HepG2 (cell line): Measurements from ENCODE around the gene HIPK3. TPM values are rescaled to one million over a fixed set of nuclear protein-coding genes. Genes with fewer than 3 reads are reported as not detected.

ENCODE experiments used
- ATAC-seq: fragments of 200-7000 bp; cut with Tn5 transposase; 3 replicates; pipeline ENCODE4 v1.9.1; 2020; ENCODE audit warnings: mild to moderate bottlenecking, moderate library complexity
- BruUV-seq: library from RNA; stranded (reverse); fragments of 400-500 nt; replicated peaks from 2 replicates; lab custom pipeline; 2021; lab: Mats Ljungman, UMichigan
- CTCF ChIA-PET: fragments of 300-600 bp; formaldehyde crosslinking; extraction: SDS; loops from one replicate; lab custom pipeline; 2021; ENCODE audit warnings: low total read pairs, inconsistent platforms, low intra/inter-chr PET ratio; lab: Yijun Ruan, JAX
- POLR2A ChIA-PET: fragments of 350-600 bp; sonication (Branson Sonifier 250); formaldehyde crosslinking; loops from one replicate; lab custom pipeline; 2020; ENCODE audit warnings: antibody characterized with exemption, inconsistent platforms; lab: Yijun Ruan, JAX
- DNase-seq: peaks from one replicate; pipeline ENCODE4 v3.0.0-alpha.2; 2015; ENCODE audit warnings: low spot score
- FAIRE-seq: peaks from 3 replicates; lab custom pipeline; 2011; peaks lifted over from hg19 to GRCh38; lab: Jason Lieb, UNC
- H2AFZ ChIP-seq: one replicate; pipeline ENCODE4 v1.6.1; 2011; ENCODE audit warnings: low read length, inconsistent platforms
- H3K27ac ChIP-seq: fragments of 300-600 bp; 3 replicates; pipeline ENCODE4 v1.8.0; 2011; ENCODE audit warnings: mixed run types, mild to moderate bottlenecking, mixed read lengths, low read length, inconsistent platforms; ENCODE audit not compliant: insufficient read depth; ENCODE audit errors: extremely low read length
- H3K27me3 ChIP-seq, 2 experiments: fragments of 200-600 bp in 1 of 2; 2 replicates in 1 of 2; 3 replicates in 1 of 2; pipeline versions ENCODE4 v1.6.0 to v1.8.0; 2011; ENCODE audit warnings: low read length in 2 of 2, mild to moderate bottlenecking in 2 of 2, moderate library complexity in 2 of 2, inconsistent platforms in 1 of 2; ENCODE audit not compliant: insufficient read depth in 2 of 2, control insufficient read depth in 1 of 2
- H3K36me3 ChIP-seq, 2 experiments: fragments of 200-600 bp in 1 of 2; replicated peaks in 1 of 2; 2 replicates in 1 of 2; 3 replicates in 1 of 2; pipeline versions ENCODE4 v1.5.1 to v1.8.0; 2011; ENCODE audit warnings: low read length in 2 of 2, inconsistent platforms in 1 of 2; ENCODE audit not compliant: insufficient read depth in 2 of 2, control insufficient read depth in 1 of 2
- H3K4me1 ChIP-seq: 2 replicates; pipeline ENCODE4 v1.5.1; 2012; ENCODE audit warnings: low read length, inconsistent platforms; ENCODE audit not compliant: insufficient read depth
- H3K4me2 ChIP-seq: 2 replicates; pipeline ENCODE4 v1.6.0; 2011; ENCODE audit warnings: low read depth, low read length, inconsistent platforms
- H3K4me3 ChIP-seq, 3 experiments: fragments of 200-600 bp in 1 of 3; sonication (generic), shearing (Covaris generic) in 1 of 3; replicated peaks in 1 of 3; 2 replicates each; pipeline ENCODE4 v1.5.1; 2011 to 2016; ENCODE audit warnings: low read length in 3 of 3, inconsistent platforms in 2 of 3, low read depth in 2 of 3, mild to moderate bottlenecking in 2 of 3, control low read depth in 1 of 3, mixed read lengths in 1 of 3; ENCODE audit not compliant: insufficient read depth in 1 of 3
- H3K79me2 ChIP-seq: one replicate; pipeline ENCODE4 v1.6.1; 2011; ENCODE audit warnings: low read length, inconsistent platforms; ENCODE audit not compliant: insufficient read depth
- H3K9ac ChIP-seq: 2 replicates; pipeline ENCODE4 v1.6.0; 2011; ENCODE audit warnings: mild to moderate bottlenecking, low read depth, low read length, inconsistent platforms; ENCODE audit not compliant: insufficient read depth
- H3K9me3 ChIP-seq: 2 replicates; pipeline ENCODE4 v1.5.1; 2012; ENCODE audit warnings: mild to moderate bottlenecking, low read length
- H4K20me1 ChIP-seq: 2 replicates; pipeline ENCODE4 v1.6.0; 2011; ENCODE audit warnings: inconsistent platforms, mild to moderate bottlenecking, low read length, moderate library complexity; ENCODE audit not compliant: insufficient read depth
- CREB3 ChIP-seq: sonication (generic); formaldehyde crosslinking; IDR thresholded peaks from 2 replicates; pipeline ENCODE4 v1.5.0; 2020; ENCODE audit warnings: missing genetic modification reagents
- FLYWCH1 ChIP-seq: sonication (generic); formaldehyde crosslinking; IDR thresholded peaks from 2 replicates; pipeline ENCODE4 v1.8.1; 2023; ENCODE audit warnings: mild to moderate bottlenecking, missing genetic modification reagents
- MIER3 ChIP-seq: IDR thresholded peaks from 2 replicates; pipeline ENCODE4 v1.6.1; 2016; ENCODE audit warnings: missing compliant biosample characterization, borderline replicate concordance
- MLLT10 ChIP-seq: sonication (generic); formaldehyde crosslinking; IDR thresholded peaks from 2 replicates; pipeline ENCODE4 v1.4.0; 2020; ENCODE audit warnings: missing genetic modification reagents
- NFAT5 ChIP-seq: sonication (generic); formaldehyde crosslinking; IDR thresholded peaks from 2 replicates; pipeline ENCODE4 v1.4.0; 2020; ENCODE audit warnings: missing genetic modification reagents
- SMAD1 ChIP-seq: sonication (generic); formaldehyde crosslinking; IDR thresholded peaks from 2 replicates; pipeline ENCODE4 v1.4.0; 2020; ENCODE audit warnings: missing genetic modification reagents, low read depth, mild to moderate bottlenecking, borderline replicate concordance
- SP1 ChIP-seq, 2 experiments: fragments of 450-650 bp in 1 of 2; sonication (generic) in 1 of 2; formaldehyde crosslinking in 1 of 2; IDR thresholded peaks; 2 replicates each; pipeline versions ENCODE4 v1.4.0 to v1.6.1; 2016 to 2020; ENCODE audit warnings: missing genetic modification reagents in 1 of 2
- TRIM22 ChIP-seq: fragments of 450-650 bp; IDR thresholded peaks from 2 replicates; pipeline ENCODE4 v1.6.1; 2017
- ZFP1 ChIP-seq: IDR thresholded peaks from 2 replicates; pipeline ENCODE4 v1.6.1; 2016
- ZNF788 ChIP-seq: sonication (generic); formaldehyde crosslinking; IDR thresholded peaks from 2 replicates; pipeline ENCODE4 v1.5.0; 2020; ENCODE audit warnings: mild to moderate bottlenecking, missing genetic modification reagents, borderline replicate concordance
- WGBS: methylation state at CpG from one replicate; pipeline ENCODE4 v1.1.6; 2017; ENCODE audit warnings: low lambda C conversion rate; 5-methylcytosine and 5-hydroxymethylcytosine counted together
- in situ Hi-C: cut with HindIII; loops from 2 replicates; pipeline ENCODE4 v1.10.0; 2017; ENCODE audit warnings: low pct_unique_long_range_greater_than_20kb; ENCODE audit not compliant: extremely low pct_ligation_motif_present
- intact Hi-C: fragments of 100-400 bp; cut with micrococcal nuclease; formaldehyde crosslinking; loops from one replicate; pipeline ENCODE4 v1.10.0; 2022; ENCODE audit not compliant: unreplicated experiment
- polyA plus RNA-seq, 8 experiments: library from polyadenylated mRNA; depleted of rRNA in 3 of 8; stranded (reverse) in 7 of 8; unstranded in 1 of 8; fragments of >200 nt; fragmentation: Illumina TruSeq in 4 of 8; extraction: Trizol in 4 of 8; gene quantifications; 2 replicates each; pipeline versions ENCODE4 v1.2.1 to v1.2.3, GENCODE V29; 2011 to 2016; ENCODE audit warnings: low read depth in 4 of 8, missing spikeins in 1 of 8, mixed read lengths in 1 of 8; ENCODE audit not compliant: insufficient read depth in 1 of 8
- total RNA-seq, 5 experiments: library from RNA; depleted of rRNA; stranded (reverse); fragments of >200 nt; fragmentation: Illumina TruSeq; extraction: Trizol; gene quantifications; 2 replicates each; pipeline ENCODE4 v1.2.3, GENCODE V29; 2016; ENCODE audit warnings: low read depth in 1 of 5
- TF ChIP-seq, protein P1 (sequence below): IDR thresholded peaks from 2 replicates; pipeline ENCODE4 v1.4.0; 2020; ENCODE audit warnings: mild to moderate bottlenecking, missing genetic modification reagents
- TF ChIP-seq, protein P2 (sequence below): sonication (generic); formaldehyde crosslinking; IDR thresholded peaks from 2 replicates; pipeline ENCODE4 v1.8.1; 2023; ENCODE audit warnings: mild to moderate bottlenecking, missing genetic modification reagents

Gene HIPK3
- total and polyA plus RNA-seq, 2 of the 13 experiments (the other 11 are each of a cell fraction or from before 2014, with no cell fraction given) = 20.5 to 44.3 TPM

DNA sequence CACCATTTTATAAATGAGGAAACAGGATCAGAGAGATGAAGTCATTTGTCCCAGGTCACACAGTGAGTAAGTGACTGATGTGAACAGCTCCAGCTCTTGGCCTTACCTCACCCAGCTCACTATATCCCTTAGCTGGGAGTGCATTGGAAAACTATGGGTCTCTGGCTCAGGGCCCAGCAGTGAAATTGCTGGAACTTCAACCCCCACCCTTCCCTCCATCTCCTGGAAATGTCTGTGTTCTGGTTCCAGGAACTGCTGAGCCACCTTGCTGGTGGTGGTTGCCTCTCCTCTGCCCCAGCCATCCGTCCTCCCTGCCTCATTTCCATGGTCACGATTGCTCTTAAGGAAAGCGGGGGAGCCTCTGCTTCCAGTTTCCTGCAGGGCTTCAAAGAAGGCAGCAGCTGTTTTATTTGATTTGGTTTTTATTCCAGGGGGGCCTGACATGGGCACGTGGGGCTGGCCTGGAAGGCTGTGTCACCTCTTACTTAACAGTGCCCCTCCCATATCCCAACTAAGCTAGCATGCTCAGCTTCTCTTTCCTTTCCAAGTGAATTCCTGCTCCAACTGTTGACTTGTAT is 49.7 kb upstream of the HIPK3 start:
- WGBS = 22% methylated on average over 4 of the region's 4 CpGs
- ChIA-PET CTCF (no interaction called here), POLR2A (interaction anchor here (0.7 kb wide), 1 partner anchor 62 kb away, joined by 3 read pairs; no protein-coding TSS in a partner anchor)
- no peaks in the 10 kb centered on the region for H3K9me3 ChIP-seq
- no peaks in the 10 kb centered on the region for H4K20me1 ChIP-seq
- H2AFZ ChIP-seq = no peak overlapping the region
- H3K4me3 ChIP-seq = no peak overlapping the region
- no peak for FAIRE-seq
- peaks cover 24% of the 10 kb centered on the region for H3K4me1 ChIP-seq
- peak overlapping the region; percentile 55 for H3K4me2 ChIP-seq
- no peak overlapping the region for H3K27ac ChIP-seq
- H3K79me2 ChIP-seq = no peaks in the 10 kb centered on the region
- in situ Hi-C loops (no loop called here), intact Hi-C loops (no loop called here)
- no peaks in the 10 kb centered on the region for H3K36me3 ChIP-seq
- peak; percentile 36; the same call in 2 of the 3 replicates for ATAC-seq
- H3K9ac ChIP-seq = no peak overlapping the region
- H3K27me3 ChIP-seq = no peaks in the 10 kb centered on the region
- no peak for DNase-seq
- no TSS peak for BruUV-seq
- TF ChIP-seq FLYWCH1 (no peak), SMAD1 (no peak), NFAT5 (CRISPR knock-in tag) (no peak), MIER3 (CRISPR knock-in tag) (no peak), SP1 (IDR thresholded peaks at IDR 0.05) (no peak), SP1 (CRISPR knock-in tag; IDR thresholded peaks at IDR 0.05) (no peak), CREB3 (CRISPR knock-in tag) (no peak), ZNF788 (CRISPR knock-in tag) (no peak), ZFP1 (CRISPR knock-in tag) (no peak), TRIM22 (no peak), MLLT10 (CRISPR knock-in tag) (no peak)
- TF ChIP-seq, protein P1, sequence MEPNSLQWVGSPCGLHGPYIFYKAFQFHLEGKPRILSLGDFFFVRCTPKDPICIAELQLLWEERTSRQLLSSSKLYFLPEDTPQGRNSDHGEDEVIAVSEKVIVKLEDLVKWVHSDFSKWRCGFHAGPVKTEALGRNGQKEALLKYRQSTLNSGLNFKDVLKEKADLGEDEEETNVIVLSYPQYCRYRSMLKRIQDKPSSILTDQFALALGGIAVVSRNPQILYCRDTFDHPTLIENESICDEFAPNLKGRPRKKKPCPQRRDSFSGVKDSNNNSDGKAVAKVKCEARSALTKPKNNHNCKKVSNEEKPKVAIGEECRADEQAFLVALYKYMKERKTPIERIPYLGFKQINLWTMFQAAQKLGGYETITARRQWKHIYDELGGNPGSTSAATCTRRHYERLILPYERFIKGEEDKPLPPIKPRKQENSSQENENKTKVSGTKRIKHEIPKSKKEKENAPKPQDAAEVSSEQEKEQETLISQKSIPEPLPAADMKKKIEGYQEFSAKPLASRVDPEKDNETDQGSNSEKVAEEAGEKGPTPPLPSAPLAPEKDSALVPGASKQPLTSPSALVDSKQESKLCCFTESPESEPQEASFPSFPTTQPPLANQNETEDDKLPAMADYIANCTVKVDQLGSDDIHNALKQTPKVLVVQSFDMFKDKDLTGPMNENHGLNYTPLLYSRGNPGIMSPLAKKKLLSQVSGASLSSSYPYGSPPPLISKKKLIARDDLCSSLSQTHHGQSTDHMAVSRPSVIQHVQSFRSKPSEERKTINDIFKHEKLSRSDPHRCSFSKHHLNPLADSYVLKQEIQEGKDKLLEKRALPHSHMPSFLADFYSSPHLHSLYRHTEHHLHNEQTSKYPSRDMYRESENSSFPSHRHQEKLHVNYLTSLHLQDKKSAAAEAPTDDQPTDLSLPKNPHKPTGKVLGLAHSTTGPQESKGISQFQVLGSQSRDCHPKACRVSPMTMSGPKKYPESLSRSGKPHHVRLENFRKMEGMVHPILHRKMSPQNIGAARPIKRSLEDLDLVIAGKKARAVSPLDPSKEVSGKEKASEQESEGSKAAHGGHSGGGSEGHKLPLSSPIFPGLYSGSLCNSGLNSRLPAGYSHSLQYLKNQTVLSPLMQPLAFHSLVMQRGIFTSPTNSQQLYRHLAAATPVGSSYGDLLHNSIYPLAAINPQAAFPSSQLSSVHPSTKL (CRISPR knock-in tag) = no peak
- TF ChIP-seq, protein P2, sequence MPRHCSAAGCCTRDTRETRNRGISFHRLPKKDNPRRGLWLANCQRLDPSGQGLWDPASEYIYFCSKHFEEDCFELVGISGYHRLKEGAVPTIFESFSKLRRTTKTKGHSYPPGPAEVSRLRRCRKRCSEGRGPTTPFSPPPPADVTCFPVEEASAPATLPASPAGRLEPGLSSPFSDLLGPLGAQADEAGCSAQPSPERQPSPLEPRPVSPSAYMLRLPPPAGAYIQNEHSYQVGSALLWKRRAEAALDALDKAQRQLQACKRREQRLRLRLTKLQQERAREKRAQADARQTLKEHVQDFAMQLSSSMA (CRISPR knock-in tag) = no peak
